HG02870 (cell line): ENCODE measurements around the gene PAH.

ENCODE experiments used
- ATAC-seq: cut with Tn5 transposase; IDR thresholded peaks from one replicate; pipeline ENCODE4 v1.9.1; 2021; ENCODE audit warnings: mild to moderate bottlenecking, moderate library complexity; ENCODE audit not compliant: unreplicated experiment

The PAH gene

GRCh38 chr12:102902093-102902492, 15.0 kb downstream of the PAH start:
- no peak for ATAC-seq

GRCh38 chr12:102900389-102900788, 16.7 kb downstream of the PAH start:
- ATAC-seq, result no peak

- ATAC-seq, result no peak
Measured at GRCh38 chr12:102896067-102896466, 21.0 kb downstream of the PAH start.

GRCh38 chr12:102891756-102892155, 25.3 kb downstream of the PAH start:
- no peak for ATAC-seq

- no peak for ATAC-seq
Measured at GRCh38 chr12:102888511-102888910, 28.5 kb downstream of the PAH start.

GRCh38 chr12:102885043-102885932, 31.8 kb downstream of the PAH start:
- ATAC-seq, result no peak

- no peak for ATAC-seq
Measured at GRCh38 chr12:102883204-102883799, 33.7 kb downstream of the PAH start.

- ATAC-seq, result no peak
Measured at GRCh38 chr12:102880783-102881182, 36.3 kb downstream of the PAH start.

GRCh38 chr12:102879144-102879763, 37.8 kb downstream of the PAH start:
- peak; percentile 62 for ATAC-seq

- no peak for ATAC-seq
Measured at GRCh38 chr12:102876883-102877282, 40.2 kb downstream of the PAH start.

- ATAC-seq, result no peak
Measured at GRCh38 chr12:102874819-102875218, 42.2 kb downstream of the PAH start.

- ATAC-seq, result no peak
Measured at GRCh38 chr12:102873077-102873476, 44.0 kb downstream of the PAH start.

GRCh38 chr12:102871014-102871413, 46.0 kb downstream of the PAH start:
- ATAC-seq, result no peak

- no peak for ATAC-seq
Measured at GRCh38 chr12:102869571-102869970, 47.5 kb downstream of the PAH start.

GRCh38 chr12:102865821-102866615, 51.0 kb downstream of the PAH start:
- no peak for ATAC-seq

GRCh38 chr12:102862486-102862885, 54.6 kb downstream of the PAH start:
- ATAC-seq, result no peak

- no peak for ATAC-seq
Measured at GRCh38 chr12:102851246-102851645, 65.8 kb downstream of the PAH start.

- ATAC-seq, result no peak
Measured at GRCh38 chr12:102849722-102850447, 67.2 kb downstream of the PAH start.

GRCh38 chr12:102848832-102849231, 68.2 kb downstream of the PAH start:
- ATAC-seq, result no peak

GRCh38 chr12:102847131-102847530, 69.9 kb downstream of the PAH start:
- no peak for ATAC-seq
